Measurements from ENCODE around the gene GATC. TPM values are rescaled to one million over a fixed set of nuclear protein-coding genes. Genes with fewer than 3 reads are reported as not detected.
"Not testable (repeated sequence)": the region's sequence is repeated elsewhere in the genome, so short reads cannot be mapped to it uniquely, and the experiment has no call there.

Gene GATC
- total RNA-seq, 1 donor from 2014 or later: 18.8 TPM

- TF ChIP-seq CTCF (IDR thresholded peaks at IDR 0.05): no peak
- no peak overlapping the region for H3K4me3 Mint-ChIP-seq (ENCODE audit: unreplicated experiment)
- H3K9me3 Mint-ChIP-seq (ENCODE audit: low read depth): no peaks in the 10 kb centered on the region
- DNase-seq (ENCODE audit: low spot score): no peak
- H3K36me3 Mint-ChIP-seq (ENCODE audit: low read depth): peaks cover 3% of the 10 kb centered on the region
- peaks cover 3% of the 10 kb centered on the region for H3K4me1 Mint-ChIP-seq (ENCODE audit: low read depth)
- H3K27ac Mint-ChIP-seq (ENCODE audit: unreplicated experiment): no peak overlapping the region
- H3K27me3 Mint-ChIP-seq (ENCODE audit: low read depth): no peaks in the 10 kb centered on the region
These were observed 35.0 kb downstream of the GATC start for GRCh38 chr12:120481022-120481767.

GRCh38 chr12:120483621-120484020 lies 37.4 kb downstream of the GATC start:
- no peak overlapping the region for H3K27ac Mint-ChIP-seq (ENCODE audit: unreplicated experiment)

GRCh38 chr12:120485961-120486881 lies 40.0 kb downstream of the GATC start:
- Mint-ChIP-seq H3K27ac (ENCODE audit: unreplicated experiment) (no peak overlapping the region), H3K36me3 (ENCODE audit: low read depth) (peaks cover 5% of the 10 kb centered on the region), H3K4me1 (ENCODE audit: low read depth) (no peaks in the 10 kb centered on the region), H3K9me3 (ENCODE audit: low read depth) (no peaks in the 10 kb centered on the region), H3K27me3 (ENCODE audit: low read depth) (no peaks in the 10 kb centered on the region), H3K4me3 (ENCODE audit: unreplicated experiment) (no peak overlapping the region)
- DNase-seq (ENCODE audit: low spot score): no peak
- no peak for TF ChIP-seq CTCF (IDR thresholded peaks at IDR 0.05)

More at GRCh38 chr12:120483621-120484020, 37.4 kb downstream of the GATC start:
- no peak overlapping the region for H3K4me3 Mint-ChIP-seq (ENCODE audit: unreplicated experiment)
- H3K27me3 Mint-ChIP-seq (ENCODE audit: low read depth): no peaks in the 10 kb centered on the region
- no peaks in the 10 kb centered on the region for H3K9me3 Mint-ChIP-seq (ENCODE audit: low read depth)
- no peaks in the 10 kb centered on the region for H3K4me1 Mint-ChIP-seq (ENCODE audit: low read depth)
- no peak for TF ChIP-seq CTCF (IDR thresholded peaks at IDR 0.05)
- DNase-seq (ENCODE audit: low spot score): no peak
- peaks cover 3% of the 10 kb centered on the region for H3K36me3 Mint-ChIP-seq (ENCODE audit: low read depth)

GRCh38 chr12:120487552-120487951 lies 41.3 kb downstream of the GATC start:
- not testable (repeated sequence) for H3K4me3 Mint-ChIP-seq (ENCODE audit: unreplicated experiment)

GRCh38 chr12:120488057-120488640 lies 41.9 kb downstream of the GATC start:
- Mint-ChIP-seq H3K27ac (ENCODE audit: unreplicated experiment) (no peak overlapping the region), H3K27me3 (ENCODE audit: low read depth) (no peaks in the 10 kb centered on the region), H3K4me1 (ENCODE audit: low read depth) (no peaks in the 10 kb centered on the region), H3K4me3 (ENCODE audit: unreplicated experiment) (no peak overlapping the region), H3K36me3 (ENCODE audit: low read depth) (peaks cover 3% of the 10 kb centered on the region), H3K9me3 (ENCODE audit: low read depth) (no peaks in the 10 kb centered on the region)
- no peak for DNase-seq (ENCODE audit: low spot score)
- TF ChIP-seq CTCF (IDR thresholded peaks at IDR 0.05): no peak

More at GRCh38 chr12:120487552-120487951, 41.3 kb downstream of the GATC start:
- not testable (repeated sequence) for H3K27me3 Mint-ChIP-seq (ENCODE audit: low read depth); H3K27ac Mint-ChIP-seq (ENCODE audit: unreplicated experiment); H3K4me1 Mint-ChIP-seq (ENCODE audit: low read depth); DNase-seq (ENCODE audit: low spot score); H3K36me3 Mint-ChIP-seq (ENCODE audit: low read depth); H3K9me3 Mint-ChIP-seq (ENCODE audit: low read depth)

Measured in chondrocyte (in vitro differentiated cells).